Measurements from ENCODE around the gene CITED4.

Gene CITED4

GRCh38 chr1:40868051-40868723 lies 6.0 kb upstream of the CITED4 start:
- H3K27ac ChIP-seq (ENCODE audit: low read length) = no peak overlapping the region
- H3K4me1 ChIP-seq (ENCODE audit: control insufficient read depth in 1 of 2, insufficient read depth in 2 of 2, low read length in 2 of 2) = peaks cover 0 to 8% of the 10 kb centered on the region in 2 donors
- H3K27me3 ChIP-seq (ENCODE audit: low read depth, low read length) = no peaks in the 10 kb centered on the region
- no peaks in the 10 kb centered on the region for H3K36me3 ChIP-seq (ENCODE audit: control insufficient read depth in 1 of 2, insufficient read depth in 2 of 2, low read length in 2 of 2)
- no peak overlapping the region for H3K4me3 ChIP-seq (ENCODE audit: low read depth in 1 of 2, low read length in 2 of 2)
- no peaks in the 10 kb centered on the region for H3K9me3 ChIP-seq (ENCODE audit: control insufficient read depth in 1 of 2, low read length in 2 of 2)

GRCh38 chr1:40861224-40862003 lies 749 bp downstream of the CITED4 start:
- H3K9me3 ChIP-seq (ENCODE audit: control insufficient read depth in 1 of 2, low read length in 2 of 2) = no peaks in the 10 kb centered on the region
- no peaks in the 10 kb centered on the region for H3K27me3 ChIP-seq (ENCODE audit: low read depth, low read length)
- H3K4me1 ChIP-seq (ENCODE audit: control insufficient read depth in 1 of 2, insufficient read depth in 2 of 2, low read length in 2 of 2) = peaks cover 6 to 24% of the 10 kb centered on the region in 2 donors
- no peaks in the 10 kb centered on the region for H3K36me3 ChIP-seq (ENCODE audit: control insufficient read depth in 1 of 2, insufficient read depth in 2 of 2, low read length in 2 of 2)
- peak overlapping the region; percentile 60 to 74 for H3K4me3 ChIP-seq (ENCODE audit: low read depth in 1 of 2, low read length in 2 of 2)
- no peak overlapping the region for H3K27ac ChIP-seq (ENCODE audit: low read length)

- Histone ChIP-seq H3K4me1 (ENCODE audit: control insufficient read depth in 1 of 2, insufficient read depth in 2 of 2, low read length in 2 of 2) (peaks cover 6 to 18% of the 10 kb centered on the region in 2 donors), H3K27ac (ENCODE audit: low read length) (no peak overlapping the region)
Measured at GRCh38 chr1:40860706-40861223, 1.4 kb downstream of the CITED4 start.

GRCh38 chr1:40858856-40859416 lies 3.2 kb downstream of the CITED4 start:
- no peaks in the 10 kb centered on the region for H3K36me3 ChIP-seq (ENCODE audit: control insufficient read depth in 1 of 2, insufficient read depth in 2 of 2, low read length in 2 of 2)
- H3K4me3 ChIP-seq (ENCODE audit: low read depth in 1 of 2, low read length in 2 of 2) = no peak overlapping the region

More at GRCh38 chr1:40860706-40861223, 1.4 kb downstream of the CITED4 start:
- Histone ChIP-seq H3K9me3 (ENCODE audit: control insufficient read depth in 1 of 2, low read length in 2 of 2) (no peaks in the 10 kb centered on the region), H3K36me3 (ENCODE audit: control insufficient read depth in 1 of 2, insufficient read depth in 2 of 2, low read length in 2 of 2) (no peaks in the 10 kb centered on the region), H3K4me3 (ENCODE audit: low read depth in 1 of 2, low read length in 2 of 2) (peak overlapping the region; percentile 60 to 74), H3K27me3 (ENCODE audit: low read depth, low read length) (no peaks in the 10 kb centered on the region)

GRCh38 chr1:40857737-40858136 lies 4.4 kb downstream of the CITED4 start:
- Histone ChIP-seq H3K4me1 (ENCODE audit: control insufficient read depth in 1 of 2, insufficient read depth in 2 of 2, low read length in 2 of 2) (peaks cover 6 to 12% of the 10 kb centered on the region in 2 donors), H3K36me3 (ENCODE audit: control insufficient read depth in 1 of 2, insufficient read depth in 2 of 2, low read length in 2 of 2) (no peaks in the 10 kb centered on the region), H3K27me3 (ENCODE audit: low read depth, low read length) (no peaks in the 10 kb centered on the region), H3K27ac (ENCODE audit: low read length) (no peak overlapping the region), H3K9me3 (ENCODE audit: control insufficient read depth in 1 of 2, low read length in 2 of 2) (no peaks in the 10 kb centered on the region), H3K4me3 (ENCODE audit: low read depth in 1 of 2, low read length in 2 of 2) (no peak overlapping the region)

More at GRCh38 chr1:40858856-40859416, 3.2 kb downstream of the CITED4 start:
- no peaks in the 10 kb centered on the region for H3K9me3 ChIP-seq (ENCODE audit: control insufficient read depth in 1 of 2, low read length in 2 of 2)
- H3K4me1 ChIP-seq (ENCODE audit: control insufficient read depth in 1 of 2, insufficient read depth in 2 of 2, low read length in 2 of 2) = peaks cover 6 to 17% of the 10 kb centered on the region in 2 donors
- H3K27ac ChIP-seq (ENCODE audit: low read length) = no peak overlapping the region
- no peaks in the 10 kb centered on the region for H3K27me3 ChIP-seq (ENCODE audit: low read depth, low read length)

GRCh38 chr1:40856656-40857302 lies 5.4 kb downstream of the CITED4 start:
- Histone ChIP-seq H3K27me3 (ENCODE audit: low read depth, low read length) (no peaks in the 10 kb centered on the region), H3K9me3 (ENCODE audit: control insufficient read depth in 1 of 2, low read length in 2 of 2) (no peaks in the 10 kb centered on the region), H3K4me3 (ENCODE audit: low read depth in 1 of 2, low read length in 2 of 2) (no peak overlapping the region), H3K27ac (ENCODE audit: low read length) (no peak overlapping the region), H3K36me3 (ENCODE audit: control insufficient read depth in 1 of 2, insufficient read depth in 2 of 2, low read length in 2 of 2) (no peaks in the 10 kb centered on the region), H3K4me1 (ENCODE audit: control insufficient read depth in 1 of 2, insufficient read depth in 2 of 2, low read length in 2 of 2) (peaks cover 6 to 9% of the 10 kb centered on the region in 2 donors)

DNA sequence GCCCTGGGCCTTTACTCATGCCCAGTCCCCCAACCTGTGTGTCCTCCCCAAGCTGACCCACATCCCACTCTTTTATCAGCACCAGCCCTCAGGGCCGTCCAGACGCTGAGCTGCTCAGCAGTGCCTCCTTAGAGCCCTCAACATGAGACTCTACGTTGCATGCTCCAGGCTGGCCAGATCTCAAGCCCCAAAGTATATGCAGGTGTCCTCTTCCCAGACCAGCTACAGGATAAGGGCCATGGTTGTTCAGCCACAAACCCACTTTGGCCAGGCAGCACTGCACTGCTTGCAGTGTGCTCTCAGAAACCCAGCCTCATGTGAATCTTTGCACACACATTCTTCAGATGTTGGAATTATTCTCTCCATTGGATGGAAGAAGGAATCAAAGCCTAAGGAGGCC lies 6.0 kb downstream of the CITED4 start:
- Histone ChIP-seq H3K36me3 (ENCODE audit: control insufficient read depth in 1 of 2, insufficient read depth in 2 of 2, low read length in 2 of 2) (no peaks in the 10 kb centered on the region), H3K4me1 (ENCODE audit: control insufficient read depth in 1 of 2, insufficient read depth in 2 of 2, low read length in 2 of 2) (peaks cover 6 to 7% of the 10 kb centered on the region in 2 donors), H3K9me3 (ENCODE audit: control insufficient read depth in 1 of 2, low read length in 2 of 2) (no peaks in the 10 kb centered on the region), H3K27me3 (ENCODE audit: low read depth, low read length) (no peaks in the 10 kb centered on the region), H3K27ac (ENCODE audit: low read length) (no peak overlapping the region), H3K4me3 (ENCODE audit: low read depth in 1 of 2, low read length in 2 of 2) (no peak overlapping the region)

DNA sequence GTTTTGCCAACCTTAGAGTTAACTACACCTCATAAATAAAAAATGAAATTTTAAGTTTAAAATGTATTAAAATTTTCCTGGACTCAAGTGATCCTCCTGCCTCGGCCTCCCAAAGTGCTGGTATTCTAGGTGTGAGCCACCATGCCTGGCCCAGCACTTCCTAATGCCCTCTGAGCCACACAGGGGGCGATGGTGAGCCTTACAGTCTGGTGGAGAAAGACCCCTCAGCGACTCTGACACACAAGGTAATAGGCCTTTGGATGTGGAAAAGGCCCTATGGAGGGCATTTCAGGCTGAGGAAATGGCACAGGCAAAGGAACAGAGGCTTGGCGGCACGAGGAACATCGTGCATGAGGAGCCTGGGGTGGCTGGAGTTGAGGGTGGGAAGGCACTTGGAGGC lies 6.7 kb downstream of the CITED4 start:
- Histone ChIP-seq H3K36me3 (ENCODE audit: control insufficient read depth in 1 of 2, insufficient read depth in 2 of 2, low read length in 2 of 2) (no peaks in the 10 kb centered on the region), H3K27ac (ENCODE audit: low read length) (no peak overlapping the region), H3K4me3 (ENCODE audit: low read depth in 1 of 2, low read length in 2 of 2) (no peak overlapping the region), H3K4me1 (ENCODE audit: control insufficient read depth in 1 of 2, insufficient read depth in 2 of 2, low read length in 2 of 2) (peaks cover under 1 to 2% of the 10 kb centered on the region in 2 donors), H3K9me3 (ENCODE audit: control insufficient read depth in 1 of 2, low read length in 2 of 2) (no peaks in the 10 kb centered on the region), H3K27me3 (ENCODE audit: low read depth, low read length) (no peaks in the 10 kb centered on the region)

DNA sequence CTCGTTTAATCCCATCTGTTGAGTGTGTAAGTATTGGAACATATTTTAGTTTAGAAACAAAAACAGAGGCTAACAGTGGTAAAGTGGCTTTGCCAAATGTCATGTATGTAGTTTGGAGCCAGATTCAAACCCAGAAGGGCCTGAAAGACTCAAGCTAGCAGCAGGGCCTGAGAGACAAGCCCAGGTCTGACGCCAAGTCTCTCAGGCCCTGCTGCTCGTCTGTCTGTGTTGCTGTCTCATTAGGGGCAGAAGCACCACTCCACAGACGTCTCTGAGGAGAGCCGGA lies 8.3 kb downstream of the CITED4 start:
- Histone ChIP-seq H3K4me3 (ENCODE audit: low read depth in 1 of 2, low read length in 2 of 2) (no peak overlapping the region), H3K27ac (ENCODE audit: low read length) (no peak overlapping the region), H3K27me3 (ENCODE audit: low read depth, low read length) (no peaks in the 10 kb centered on the region), H3K36me3 (ENCODE audit: control insufficient read depth in 1 of 2, insufficient read depth in 2 of 2, low read length in 2 of 2) (no peaks in the 10 kb centered on the region), H3K9me3 (ENCODE audit: control insufficient read depth in 1 of 2, low read length in 2 of 2) (no peaks in the 10 kb centered on the region), H3K4me1 (ENCODE audit: control insufficient read depth in 1 of 2, insufficient read depth in 2 of 2, low read length in 2 of 2) (peaks cover 0 to 5% of the 10 kb centered on the region in 2 donors)

DNA sequence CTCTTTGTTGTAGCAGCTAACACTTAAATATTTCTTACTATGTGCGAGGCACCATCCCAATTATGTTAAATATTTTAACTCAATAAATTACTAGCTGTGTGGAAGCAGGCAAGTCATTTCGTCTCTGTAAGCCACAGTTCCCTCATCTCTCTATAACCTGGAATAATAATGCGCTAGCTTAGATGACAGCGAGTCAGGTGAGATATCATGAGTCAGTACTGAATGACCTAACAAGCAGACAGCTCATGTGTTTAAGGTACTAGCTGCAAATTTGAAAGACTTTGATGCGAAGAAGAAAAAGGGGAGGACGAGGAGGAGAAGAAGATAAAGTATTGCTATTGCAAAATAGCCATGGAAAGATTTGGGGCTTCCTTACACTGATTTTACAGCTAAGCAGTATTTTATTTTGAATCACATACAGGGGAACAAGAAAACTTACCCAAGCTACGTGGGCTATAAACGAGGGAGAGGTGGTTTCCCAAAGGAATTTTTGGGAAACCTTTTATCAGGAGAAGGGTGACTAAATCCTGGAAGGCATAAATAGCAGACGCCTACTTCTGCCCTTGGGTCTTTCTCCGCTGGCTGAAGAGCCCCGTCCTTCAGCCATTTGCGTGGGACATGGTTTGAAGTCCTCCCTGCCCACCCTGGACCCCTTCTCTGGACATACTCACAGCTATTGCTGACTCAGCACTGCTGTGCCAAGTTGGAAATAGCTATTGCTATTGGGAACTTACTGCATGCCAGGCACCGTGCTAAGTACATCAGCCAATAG lies 8.9 kb downstream of the CITED4 start:
- Histone ChIP-seq H3K27me3 (ENCODE audit: low read depth, low read length) (no peaks in the 10 kb centered on the region), H3K9me3 (ENCODE audit: control insufficient read depth in 1 of 2, low read length in 2 of 2) (no peaks in the 10 kb centered on the region), H3K36me3 (ENCODE audit: control insufficient read depth in 1 of 2, insufficient read depth in 2 of 2, low read length in 2 of 2) (no peaks in the 10 kb centered on the region), H3K4me1 (ENCODE audit: control insufficient read depth in 1 of 2, insufficient read depth in 2 of 2, low read length in 2 of 2) (peaks cover 0 to 5% of the 10 kb centered on the region in 2 donors), H3K27ac (ENCODE audit: low read length) (no peak overlapping the region), H3K4me3 (ENCODE audit: low read depth in 1 of 2, low read length in 2 of 2) (no peak overlapping the region)

Data from muscle layer of duodenum (tissue), 2 donors.